Neutrophil (primary cell): ENCODE measurements around the gene CPN2.

ENCODE experiments used
- H3K27ac ChIP-seq: fragments of 200-600 bp; sonication (generic); 2 replicates; pipeline ENCODE4 v1.5.1; 2016; ENCODE audit warnings: mild to moderate bottlenecking, moderate library complexity
- H3K27me3 ChIP-seq: fragments of 200-600 bp; sonication (generic); 2 replicates; pipeline ENCODE4 v1.6.0; 2016; ENCODE audit warnings: mild to moderate bottlenecking
- H3K36me3 ChIP-seq: fragments of 200-600 bp; sonication (generic); 2 replicates; pipeline ENCODE4 v1.5.1; 2017
- H3K4me1 ChIP-seq, 2 experiments: fragments of 200-600 bp in 1 of 2; sonication (generic) in 1 of 2; 1 replicate in 1 of 2; 2 replicates in 1 of 2; pipeline versions ENCODE4 v1.5.1 to v1.6.1; 2013 to 2016; ENCODE audit warnings: low read depth in 1 of 2, low read length in 1 of 2, mild to moderate bottlenecking in 1 of 2, moderate library complexity in 1 of 2; ENCODE audit not compliant: control insufficient read depth in 1 of 2, insufficient read depth in 1 of 2
- H3K4me3 ChIP-seq, 2 experiments: fragments of 200-600 bp in 1 of 2; sonication (generic) in 1 of 2; 1 replicate in 1 of 2; 2 replicates in 1 of 2; pipeline ENCODE4 v1.5.1; 2013 to 2016; ENCODE audit warnings: low read depth in 1 of 2, low read length in 1 of 2, mild to moderate bottlenecking in 1 of 2, moderate library complexity in 1 of 2
- H3K9me3 ChIP-seq: fragments of 200-600 bp; sonication (generic); 2 replicates; pipeline ENCODE4 v1.5.1; 2016
- TF ChIP-seq, protein P1 (sequence below): fragments of 200-600 bp; sonication (generic); IDR thresholded peaks from 2 replicates; pipeline ENCODE4 v1.5.1; 2016; ENCODE audit warnings: antibody characterized with exemption

CPN2 gene

DNA sequence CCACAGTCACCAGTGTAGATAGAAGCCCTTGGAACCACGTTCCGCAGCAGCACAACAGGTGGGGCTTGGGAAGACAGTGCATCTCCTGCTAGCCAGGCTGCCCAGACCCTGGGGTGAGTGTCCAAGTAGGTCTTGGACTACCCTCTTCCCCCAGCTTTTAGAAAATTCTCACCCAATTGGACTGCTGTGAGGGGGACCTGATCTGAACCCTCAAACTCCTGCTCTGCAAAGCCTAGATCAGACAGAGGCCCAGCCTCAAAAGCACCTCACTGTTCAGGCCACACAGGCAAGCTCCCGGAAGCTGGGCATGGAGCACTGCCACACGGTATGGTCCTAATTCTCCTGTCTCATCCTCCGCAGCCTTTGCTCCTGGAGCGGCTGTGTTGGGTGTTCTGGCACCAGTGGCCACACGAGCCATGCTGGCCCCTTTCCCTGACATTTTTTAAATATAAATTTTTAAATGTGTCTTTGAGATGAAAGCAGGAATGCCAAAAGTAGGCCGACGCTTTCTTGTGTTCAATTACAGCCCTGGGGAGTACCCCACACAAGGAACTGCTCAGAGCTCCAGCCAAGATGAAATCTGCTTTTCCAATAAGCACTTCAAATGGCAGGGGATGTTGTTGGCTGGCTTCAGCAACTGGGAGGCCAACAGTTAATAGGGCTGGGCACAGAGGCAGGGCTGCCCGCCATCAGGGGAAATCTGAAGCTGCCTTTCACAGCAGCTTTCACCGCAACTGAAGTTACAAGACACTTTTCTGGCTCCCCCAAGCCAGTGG, 40.9 kb downstream of the CPN2 start:
- Histone ChIP-seq H3K27ac (no peak overlapping the region), H3K9me3 (no peaks in the 10 kb centered on the region), H3K4me3 (no peak overlapping the region), H3K4me1 (peaks cover 2 to 4% of the 10 kb centered on the region in 2 experiments), H3K27me3 (peaks cover 99% of the 10 kb centered on the region), H3K36me3 (no peaks in the 10 kb centered on the region)
- TF ChIP-seq, protein P1, sequence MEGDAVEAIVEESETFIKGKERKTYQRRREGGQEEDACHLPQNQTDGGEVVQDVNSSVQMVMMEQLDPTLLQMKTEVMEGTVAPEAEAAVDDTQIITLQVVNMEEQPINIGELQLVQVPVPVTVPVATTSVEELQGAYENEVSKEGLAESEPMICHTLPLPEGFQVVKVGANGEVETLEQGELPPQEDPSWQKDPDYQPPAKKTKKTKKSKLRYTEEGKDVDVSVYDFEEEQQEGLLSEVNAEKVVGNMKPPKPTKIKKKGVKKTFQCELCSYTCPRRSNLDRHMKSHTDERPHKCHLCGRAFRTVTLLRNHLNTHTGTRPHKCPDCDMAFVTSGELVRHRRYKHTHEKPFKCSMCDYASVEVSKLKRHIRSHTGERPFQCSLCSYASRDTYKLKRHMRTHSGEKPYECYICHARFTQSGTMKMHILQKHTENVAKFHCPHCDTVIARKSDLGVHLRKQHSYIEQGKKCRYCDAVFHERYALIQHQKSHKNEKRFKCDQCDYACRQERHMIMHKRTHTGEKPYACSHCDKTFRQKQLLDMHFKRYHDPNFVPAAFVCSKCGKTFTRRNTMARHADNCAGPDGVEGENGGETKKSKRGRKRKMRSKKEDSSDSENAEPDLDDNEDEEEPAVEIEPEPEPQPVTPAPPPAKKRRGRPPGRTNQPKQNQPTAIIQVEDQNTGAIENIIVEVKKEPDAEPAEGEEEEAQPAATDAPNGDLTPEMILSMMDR, result no peak

DNA sequence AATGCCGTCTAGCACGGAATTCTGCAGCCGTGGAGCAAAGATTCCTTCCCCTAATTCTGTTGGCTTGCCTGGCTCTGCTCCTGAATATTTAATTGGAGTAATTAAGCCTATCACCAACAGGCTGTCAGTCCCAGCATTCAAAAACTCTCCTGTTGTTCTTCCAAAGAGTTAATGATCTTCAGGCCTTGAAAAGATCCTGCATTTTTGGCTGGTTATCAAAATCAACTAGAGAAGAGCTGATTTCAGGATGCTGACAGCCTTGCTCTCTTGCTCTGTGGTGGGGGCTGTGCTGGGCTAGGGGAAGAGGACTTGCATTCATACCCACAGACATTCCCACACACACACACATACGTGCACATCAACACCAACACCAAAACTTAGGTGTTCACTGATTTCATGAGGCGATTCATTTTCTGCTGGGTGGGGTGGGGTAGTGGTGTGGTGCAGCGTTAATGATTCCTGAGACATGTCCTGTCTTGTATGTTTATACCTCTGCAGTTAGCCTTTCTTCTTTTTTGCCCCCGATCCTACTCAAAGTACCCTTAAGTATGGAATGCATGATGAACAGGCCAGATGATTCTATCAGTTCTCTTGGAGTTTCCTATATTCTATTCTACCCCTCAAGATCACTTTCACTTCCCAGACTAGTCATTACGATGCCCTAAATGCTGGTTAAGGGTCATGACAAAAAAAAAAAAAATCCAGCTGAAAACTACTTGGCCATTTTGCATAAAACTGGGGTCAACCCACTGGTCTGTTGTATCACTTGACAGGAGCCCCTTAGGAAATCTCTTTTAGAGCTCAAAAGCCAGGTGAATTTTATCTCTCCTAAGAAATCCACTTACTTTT, 42.3 kb downstream of the CPN2 start:
- peaks cover 98% of the 10 kb centered on the region for H3K27me3 ChIP-seq

DNA sequence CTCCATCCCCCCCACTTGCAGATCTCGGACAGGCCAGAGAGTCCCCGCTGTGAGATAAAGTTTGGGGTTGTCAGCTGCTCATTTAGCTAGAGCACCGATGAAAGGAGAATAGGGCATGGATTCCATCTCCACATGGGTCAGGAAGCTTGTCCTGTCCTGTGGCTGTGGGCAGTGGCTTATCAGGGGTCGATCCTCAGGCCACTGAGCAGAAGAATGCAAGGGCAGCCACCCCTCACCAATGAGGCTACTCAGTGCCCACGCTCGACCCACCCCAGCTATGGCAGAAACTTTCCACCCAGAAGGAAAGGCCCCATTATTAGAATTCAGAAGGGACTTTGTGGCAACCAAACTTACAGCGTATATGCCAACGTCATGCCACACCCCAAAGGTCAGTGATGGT, 43.3 kb downstream of the CPN2 start:
- peaks cover 98% of the 10 kb centered on the region for H3K27me3 ChIP-seq
- H3K4me3 ChIP-seq, result no peak overlapping the region
- H3K27ac ChIP-seq, result no peak overlapping the region
- TF ChIP-seq, protein P1, result no peak
- H3K36me3 ChIP-seq, result no peaks in the 10 kb centered on the region
- no peaks in the 10 kb centered on the region for H3K9me3 ChIP-seq
- H3K4me1 ChIP-seq, result no peaks in the 10 kb centered on the region

More for the DNA sequence above, 42.3 kb downstream of the CPN2 start:
- TF ChIP-seq, protein P1, result no peak
- Histone ChIP-seq H3K9me3 (no peaks in the 10 kb centered on the region), H3K27ac (no peak overlapping the region), H3K36me3 (no peaks in the 10 kb centered on the region), H3K4me3 (no peak overlapping the region), H3K4me1 (no peaks in the 10 kb centered on the region)

DNA sequence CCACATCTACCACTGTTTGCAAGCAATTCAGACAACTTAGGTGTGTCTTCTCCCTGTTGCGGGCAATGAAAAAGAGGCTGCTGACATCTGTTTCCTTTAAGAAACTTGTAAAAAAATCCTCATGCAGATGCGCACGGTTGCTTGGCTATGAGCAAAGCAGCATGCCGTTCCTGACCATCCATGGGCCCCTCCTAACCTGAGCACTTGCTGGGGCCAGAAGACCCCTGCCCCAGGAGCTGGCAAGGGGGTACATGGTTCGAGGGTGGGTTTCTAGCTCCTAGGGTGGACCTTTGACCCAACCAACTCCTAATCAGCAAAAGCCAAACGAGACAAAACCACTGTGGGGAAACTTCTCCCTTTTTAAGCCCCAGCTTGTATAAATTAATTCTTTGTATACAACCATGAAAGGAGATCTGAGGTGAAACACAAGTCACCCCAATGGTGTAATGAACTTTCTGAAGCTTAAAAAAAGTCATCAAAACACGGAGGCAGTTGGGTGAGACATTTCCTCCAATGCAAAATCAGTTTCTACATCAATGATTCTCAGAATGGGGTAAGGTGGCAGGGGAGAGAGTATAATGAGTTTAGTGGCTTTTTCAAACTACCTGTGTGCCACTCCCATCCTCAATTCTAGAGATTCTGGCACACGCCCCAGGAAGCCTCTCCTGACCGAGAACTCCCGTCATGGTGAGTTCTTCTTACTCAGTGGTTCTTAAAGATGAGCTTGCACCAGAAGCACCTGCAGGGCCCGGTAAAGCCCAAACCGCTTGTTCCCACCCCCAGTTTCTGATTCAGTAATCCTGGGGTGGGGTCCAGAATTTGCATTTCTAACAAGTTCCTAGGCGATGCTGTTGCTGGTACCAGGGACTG, 44.1 kb downstream of the CPN2 start:
- Histone ChIP-seq H3K27ac (no peak overlapping the region), H3K4me3 (no peak overlapping the region), H3K9me3 (no peaks in the 10 kb centered on the region), H3K4me1 (no peaks in the 10 kb centered on the region), H3K36me3 (no peaks in the 10 kb centered on the region), H3K27me3 (peaks cover 98% of the 10 kb centered on the region)
- TF ChIP-seq, protein P1, result no peak

DNA sequence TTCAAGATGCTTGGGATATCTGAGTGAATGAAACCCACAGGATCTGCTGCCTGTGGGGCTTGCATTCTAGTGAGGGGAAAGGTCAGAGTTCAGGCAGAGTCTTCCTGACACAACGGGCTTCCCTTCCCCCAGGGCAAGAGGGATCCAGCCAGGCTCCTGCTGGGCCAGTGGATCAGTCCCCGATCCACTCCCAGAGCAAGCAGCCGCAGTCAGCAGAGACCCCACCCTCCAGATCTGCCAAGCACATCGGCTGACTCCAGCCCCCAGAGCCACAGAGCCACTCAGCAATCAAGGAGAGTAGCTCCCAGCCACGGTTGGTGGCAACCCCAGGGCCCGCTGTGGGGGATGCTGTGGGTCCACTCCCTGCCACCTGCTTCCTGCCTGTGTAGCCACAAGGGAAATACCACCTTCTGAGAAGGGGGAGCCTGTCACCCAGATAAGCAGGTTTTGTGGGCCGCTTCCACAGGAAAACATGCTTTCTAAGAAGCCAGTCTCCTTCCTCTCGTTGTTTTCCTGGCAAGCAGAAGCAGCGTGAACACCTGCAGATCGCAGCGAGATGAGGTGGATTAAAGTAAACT, 44.9 kb downstream of the CPN2 start:
- H3K9me3 ChIP-seq, result no peaks in the 10 kb centered on the region
- H3K4me1 ChIP-seq, result no peaks in the 10 kb centered on the region
- H3K4me3 ChIP-seq, result no peak overlapping the region
- TF ChIP-seq, protein P1, result no peak
- H3K27ac ChIP-seq, result no peak overlapping the region
- H3K36me3 ChIP-seq, result no peaks in the 10 kb centered on the region
- H3K27me3 ChIP-seq, result peaks cover 98% of the 10 kb centered on the region
